Psoas muscle (tissue), 8 donors: ENCODE measurements around the gene PFKM. TPM values are rescaled to one million over a fixed set of nuclear protein-coding genes. Genes with fewer than 3 reads are reported as not detected.

ENCODE experiments used
- ATAC-seq, 4 donors: fragments of 200-7000 bp; cut with Tn5 transposase; one replicate each; pipeline ENCODE4 v1.9.1; 2020; ENCODE audit warnings: moderate library complexity in 3 of 4, mild to moderate bottlenecking in 2 of 4
- DNase-seq, 2 donors: peaks; one replicate each; pipeline ENCODE4 v3.0.0-alpha.2; 2020
- H3K27ac ChIP-seq: fragments of 200-600 bp; one replicate; pipeline ENCODE4 v1.8.0; 2022
- H3K27me3 ChIP-seq, 3 donors: fragments of 200-600 bp in 1 of 3; one replicate each; pipeline versions ENCODE4 v1.6.1 to v1.8.0; 2013 to 2022; ENCODE audit warnings: low read length in 2 of 3, mild to moderate bottlenecking in 2 of 3, moderate library complexity in 1 of 3; ENCODE audit not compliant: insufficient read depth in 3 of 3
- H3K36me3 ChIP-seq, 2 donors: fragments of 200-600 bp in 1 of 2; one replicate each; pipeline versions ENCODE4 v1.6.1 to v1.8.0; 2013 to 2022; ENCODE audit warnings: low read depth in 1 of 2, mild to moderate bottlenecking in 1 of 2, moderate library complexity in 1 of 2; ENCODE audit not compliant: insufficient read depth in 1 of 2
- H3K4me1 ChIP-seq: fragments of 200-600 bp; one replicate; pipeline ENCODE4 v1.8.0; 2022
- H3K4me3 ChIP-seq: fragments of 200-600 bp; one replicate; pipeline ENCODE4 v1.8.0; 2022; ENCODE audit warnings: mild to moderate bottlenecking
- H3K9me3 ChIP-seq: fragments of 200-600 bp; one replicate; pipeline ENCODE4 v1.8.0; 2022
- WGBS, 3 donors: extraction: QIAGEN DNeasy Blood & Tissue Kit; methylation state at CpG; one replicate each; pipeline versions ENCODE4 v1.1.6 to v1.1.7; 2013; 5-methylcytosine and 5-hydroxymethylcytosine counted together
- intact Hi-C, 2 donors: fragments of 100-400 bp; cut with DNase I; formaldehyde crosslinking; loops; one replicate each; pipeline versions ENCODE4 v1.11.0 to v1.14.2; 2022
- polyA plus RNA-seq, 3 donors: library from polyadenylated mRNA; stranded (reverse); fragments of 200-250 nt; gene quantifications; one replicate each; pipeline ENCODE4 v1.2.3, GENCODE V29; 2013
- total RNA-seq, 4 donors: library from RNA; stranded (reverse); fragmentation: NEBNext Ultra II Directional in 2 of 4; extraction: Animal tissue kit (Norgen Biotek cat#: 25700) in 2 of 4; gene quantifications; one replicate each; pipeline versions ENCODE4 v1.2.1 to v1.2.4, GENCODE V29; 2021 to 2023
- TF ChIP-seq, protein P1 (sequence below): fragments of 200-600 bp; IDR thresholded peaks from one replicate; pipeline ENCODE4 v1.8.0; 2022; ENCODE audit warnings: antibody characterized with exemption
- donor health status: healthy with polysubstance abuse.
- donor health status: DM: no; HTN: no; CAD: no; lungs with moderate emphysema.
- donor health status: Bipolar disorder and iron deficiency.
- donor health status: healthy.
- donor health status: DM: yes; HTN: yes; CAD: no.
- donor health status: DM: no; HTN: no; CAD: no.
- donor health status: DM: no; HTN: no; CAD: no.
- donor health status: DM: yes; HTN: yes; CAD: no.

Gene PFKM
- total and polyA plus RNA-seq, 7 donors = 65.1 to 1,283 (median 618) TPM

DNA sequence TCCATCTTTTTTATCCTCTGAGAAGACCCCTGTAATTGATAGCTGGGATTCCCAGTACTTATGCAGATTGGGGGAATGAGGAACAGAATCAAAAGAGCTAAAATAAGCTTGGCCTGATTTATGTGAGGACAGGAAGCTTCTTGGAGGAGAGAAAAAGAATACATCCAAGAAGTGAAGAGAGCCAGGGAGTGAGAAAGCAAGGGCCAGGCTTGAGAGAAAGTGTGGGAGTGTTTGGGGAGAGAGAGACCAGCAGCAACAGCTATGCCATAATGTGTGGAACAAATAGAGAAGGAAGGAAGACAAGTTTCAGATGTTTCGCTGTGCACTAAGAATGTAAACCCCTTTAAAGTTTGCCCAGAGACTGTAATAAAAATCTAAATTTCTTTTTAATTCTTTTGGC lies 60.3 kb downstream of the PFKM start:
- intact Hi-C loops = loop anchor here in 1 of 2 donors (10.0 kb wide), 1 partner anchor 215 kb away; the partner anchor contains the start of gene TMEM106C
- WGBS, 3 donors = 82 to 93% (median 89%) methylated on average over 1 of the region's 1 CpG
- TF ChIP-seq, protein P1, sequence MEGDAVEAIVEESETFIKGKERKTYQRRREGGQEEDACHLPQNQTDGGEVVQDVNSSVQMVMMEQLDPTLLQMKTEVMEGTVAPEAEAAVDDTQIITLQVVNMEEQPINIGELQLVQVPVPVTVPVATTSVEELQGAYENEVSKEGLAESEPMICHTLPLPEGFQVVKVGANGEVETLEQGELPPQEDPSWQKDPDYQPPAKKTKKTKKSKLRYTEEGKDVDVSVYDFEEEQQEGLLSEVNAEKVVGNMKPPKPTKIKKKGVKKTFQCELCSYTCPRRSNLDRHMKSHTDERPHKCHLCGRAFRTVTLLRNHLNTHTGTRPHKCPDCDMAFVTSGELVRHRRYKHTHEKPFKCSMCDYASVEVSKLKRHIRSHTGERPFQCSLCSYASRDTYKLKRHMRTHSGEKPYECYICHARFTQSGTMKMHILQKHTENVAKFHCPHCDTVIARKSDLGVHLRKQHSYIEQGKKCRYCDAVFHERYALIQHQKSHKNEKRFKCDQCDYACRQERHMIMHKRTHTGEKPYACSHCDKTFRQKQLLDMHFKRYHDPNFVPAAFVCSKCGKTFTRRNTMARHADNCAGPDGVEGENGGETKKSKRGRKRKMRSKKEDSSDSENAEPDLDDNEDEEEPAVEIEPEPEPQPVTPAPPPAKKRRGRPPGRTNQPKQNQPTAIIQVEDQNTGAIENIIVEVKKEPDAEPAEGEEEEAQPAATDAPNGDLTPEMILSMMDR = no peak
- H3K4me1 ChIP-seq = peaks cover 19% of the 10 kb centered on the region
- no peak overlapping the region for H3K4me3 ChIP-seq
- ATAC-seq (no peak), DNase-seq (no peak)
- no peaks in the 10 kb centered on the region for H3K9me3 ChIP-seq
- no peaks in the 10 kb centered on the region for H3K36me3 ChIP-seq
- no peak overlapping the region for H3K27ac ChIP-seq
- H3K27me3 ChIP-seq = peaks cover 3 to 46% (median 6%) of the 10 kb centered on the region in 3 donors

GRCh38 chr12:48180424-48180823 lies 61.3 kb downstream of the PFKM start:
- Histone ChIP-seq H3K27me3 (peaks cover 3 to 50% (median 11%) of the 10 kb centered on the region in 3 donors), H3K4me3 (no peak overlapping the region), H3K4me1 (peaks cover 21% of the 10 kb centered on the region), H3K36me3 (no peaks in the 10 kb centered on the region), H3K9me3 (no peaks in the 10 kb centered on the region), H3K27ac (no peak overlapping the region)
- intact Hi-C loops = loop anchor here (10.0 kb wide), 1 partner anchor 444 kb away; no protein-coding TSS in a partner anchor
- no peak for DNase-seq
- ATAC-seq = no peak
- 80 to 83% (median 80%) methylated on average over 1 of the region's 1 CpG for WGBS, 3 donors
- TF ChIP-seq, protein P1 = no peak

DNA sequence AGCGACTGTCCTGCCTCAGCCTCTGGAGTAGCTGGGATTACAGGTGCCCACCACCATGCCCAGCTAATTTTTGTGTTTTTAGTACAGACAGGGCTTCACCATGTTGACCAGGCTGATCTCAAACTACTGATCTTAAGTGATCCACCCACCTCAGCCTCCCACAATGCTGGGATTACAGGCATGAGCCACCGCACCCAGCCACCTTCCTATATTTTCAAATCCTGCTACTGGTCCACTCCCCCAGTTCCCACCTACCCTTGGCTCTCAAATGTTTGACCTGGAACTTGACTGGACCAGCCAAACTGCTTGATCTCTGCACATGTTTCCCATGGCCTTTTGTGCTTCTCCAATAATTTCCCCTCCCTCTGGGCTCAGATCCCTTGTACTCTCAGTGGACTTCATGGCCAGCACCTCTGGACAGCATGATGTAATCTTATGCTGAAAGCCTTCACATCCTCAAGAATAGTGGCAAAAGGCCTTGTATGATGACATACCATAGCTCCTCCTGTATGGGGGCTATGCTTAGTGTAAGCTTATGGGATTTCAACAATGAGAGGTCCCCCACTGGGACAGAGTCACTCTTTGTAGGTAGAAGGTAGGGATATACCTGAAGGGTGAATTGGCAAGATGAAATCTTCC lies 61.8 kb downstream of the PFKM start:
- ATAC-seq = no peak
- WGBS, 3 donors = 84 to 97% (median 93%) methylated on average over 2 of the region's 2 CpGs
- Histone ChIP-seq H3K27ac (no peak overlapping the region), H3K4me3 (no peak overlapping the region), H3K27me3 (peaks cover 3 to 55% (median 13%) of the 10 kb centered on the region in 3 donors), H3K36me3 (no peaks in the 10 kb centered on the region), H3K4me1 (peaks cover 21% of the 10 kb centered on the region), H3K9me3 (no peaks in the 10 kb centered on the region)
- intact Hi-C loops = loop anchor here (10.0 kb wide), 1 partner anchor 444 kb away; no protein-coding TSS in a partner anchor
- no peak for DNase-seq
- TF ChIP-seq, protein P1 = no peak

- Histone ChIP-seq H3K4me3 (peak overlapping the region; percentile 74), H3K4me1 (peaks cover 21% of the 10 kb centered on the region), H3K27ac (no peak overlapping the region), H3K27me3 (peaks cover 3 to 57% (median 13%) of the 10 kb centered on the region in 3 donors), H3K9me3 (no peaks in the 10 kb centered on the region), H3K36me3 (no peaks in the 10 kb centered on the region)
- TF ChIP-seq, protein P1 = no peak
- DNase-seq (no peak), ATAC-seq (no peak)
- 5 to 9% (median 8%) methylated on average over 7 of the region's 7 CpGs for WGBS, 3 donors
- intact Hi-C loops = loop anchor here (10.0 kb wide), 1 partner anchor 442 kb away; no protein-coding TSS in a partner anchor
Observed at GRCh38 chr12:48182631-48183030, 63.5 kb downstream of the PFKM start.
